VCaP (cell line): ENCODE measurements around the gene PDGFD.

Experiments
- H3K27ac ChIP-seq: fragments of 450-650 bp; 2 replicates; pipeline ENCODE4 v1.5.1; 2017
- TF ChIP-seq, protein P1 (sequence below): fragments of 450-650 bp; conservative IDR thresholded peaks from 2 replicates; pipeline ENCODE4 v1.5.1; 2017; ENCODE audit warnings: mild to moderate bottlenecking, moderate library complexity

The PDGFD gene

DNA sequence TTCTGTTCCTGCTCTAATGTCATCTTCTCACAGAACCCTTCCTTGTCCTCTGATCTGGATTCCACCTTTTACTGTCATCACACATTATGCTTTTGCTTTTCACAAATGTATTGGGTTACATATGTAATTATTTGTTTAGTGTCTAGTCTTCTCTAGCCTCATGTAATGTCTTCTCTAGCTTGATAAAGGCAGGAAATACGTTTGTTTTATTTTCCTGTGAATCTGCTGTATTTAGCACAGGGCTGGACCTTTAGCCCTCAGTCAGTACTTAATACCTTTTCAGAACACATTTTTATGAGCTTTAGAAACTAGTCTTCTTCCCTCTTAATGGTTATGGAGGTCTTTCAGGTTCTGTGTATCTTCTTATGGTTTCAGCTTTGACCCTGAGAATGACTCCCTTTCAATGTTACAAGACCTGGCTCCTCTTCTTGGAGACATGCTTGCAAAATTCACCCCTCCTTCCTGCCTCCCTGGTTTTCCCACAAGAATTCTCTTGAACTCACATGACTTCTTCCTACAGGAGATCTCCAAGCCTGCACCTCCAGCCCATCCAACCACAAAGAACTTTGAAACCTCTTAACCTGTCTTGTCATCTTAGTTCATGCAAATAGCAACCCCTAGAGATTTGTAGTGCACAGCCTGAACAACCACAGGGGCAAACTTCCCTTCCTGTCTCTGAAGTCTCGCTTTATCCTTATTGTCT, 260.2 kb downstream of the PDGFD start:
- TF ChIP-seq, protein P1, sequence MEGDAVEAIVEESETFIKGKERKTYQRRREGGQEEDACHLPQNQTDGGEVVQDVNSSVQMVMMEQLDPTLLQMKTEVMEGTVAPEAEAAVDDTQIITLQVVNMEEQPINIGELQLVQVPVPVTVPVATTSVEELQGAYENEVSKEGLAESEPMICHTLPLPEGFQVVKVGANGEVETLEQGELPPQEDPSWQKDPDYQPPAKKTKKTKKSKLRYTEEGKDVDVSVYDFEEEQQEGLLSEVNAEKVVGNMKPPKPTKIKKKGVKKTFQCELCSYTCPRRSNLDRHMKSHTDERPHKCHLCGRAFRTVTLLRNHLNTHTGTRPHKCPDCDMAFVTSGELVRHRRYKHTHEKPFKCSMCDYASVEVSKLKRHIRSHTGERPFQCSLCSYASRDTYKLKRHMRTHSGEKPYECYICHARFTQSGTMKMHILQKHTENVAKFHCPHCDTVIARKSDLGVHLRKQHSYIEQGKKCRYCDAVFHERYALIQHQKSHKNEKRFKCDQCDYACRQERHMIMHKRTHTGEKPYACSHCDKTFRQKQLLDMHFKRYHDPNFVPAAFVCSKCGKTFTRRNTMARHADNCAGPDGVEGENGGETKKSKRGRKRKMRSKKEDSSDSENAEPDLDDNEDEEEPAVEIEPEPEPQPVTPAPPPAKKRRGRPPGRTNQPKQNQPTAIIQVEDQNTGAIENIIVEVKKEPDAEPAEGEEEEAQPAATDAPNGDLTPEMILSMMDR: no peak
- no peak overlapping the region for H3K27ac ChIP-seq

DNA sequence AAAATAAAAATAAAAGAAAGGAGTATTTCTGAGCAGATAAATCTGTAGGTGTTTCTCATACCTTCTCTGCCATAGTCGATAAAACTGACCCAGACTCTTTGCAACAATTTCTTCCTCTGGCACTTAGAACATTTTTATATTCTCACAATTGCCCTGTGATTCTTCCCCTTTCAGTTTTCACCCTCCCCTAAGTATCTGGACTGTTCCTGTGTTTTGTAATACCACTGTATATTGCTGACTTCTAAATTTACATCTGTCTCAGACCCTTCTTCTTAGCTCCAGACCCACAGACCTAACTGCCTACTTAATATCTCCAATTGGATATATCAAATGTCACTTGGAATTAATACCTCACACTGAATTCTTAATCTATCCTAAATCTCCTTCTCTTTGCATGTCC, 261.0 kb downstream of the PDGFD start:
- TF ChIP-seq, protein P1: no peak
- no peak overlapping the region for H3K27ac ChIP-seq

DNA sequence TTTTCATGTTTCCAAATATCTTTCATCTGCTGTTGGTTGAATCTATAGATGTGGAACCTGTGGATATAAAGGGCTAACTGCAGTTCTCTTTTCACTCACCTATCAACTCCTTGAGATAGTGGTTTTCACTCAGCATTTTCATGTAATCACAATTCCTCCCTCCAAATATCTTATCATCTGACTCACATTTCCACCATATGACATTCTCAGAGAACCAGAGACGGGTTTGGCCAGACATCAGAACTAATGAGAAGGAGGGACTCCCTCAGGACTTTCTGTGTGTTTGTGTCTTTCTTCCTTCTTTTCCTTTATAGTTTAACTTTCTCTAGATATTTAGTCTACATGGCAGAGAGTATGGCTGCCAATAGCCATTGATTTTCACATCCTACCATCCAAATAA, 262.3 kb downstream of the PDGFD start:
- TF ChIP-seq, protein P1: no peak

DNA sequence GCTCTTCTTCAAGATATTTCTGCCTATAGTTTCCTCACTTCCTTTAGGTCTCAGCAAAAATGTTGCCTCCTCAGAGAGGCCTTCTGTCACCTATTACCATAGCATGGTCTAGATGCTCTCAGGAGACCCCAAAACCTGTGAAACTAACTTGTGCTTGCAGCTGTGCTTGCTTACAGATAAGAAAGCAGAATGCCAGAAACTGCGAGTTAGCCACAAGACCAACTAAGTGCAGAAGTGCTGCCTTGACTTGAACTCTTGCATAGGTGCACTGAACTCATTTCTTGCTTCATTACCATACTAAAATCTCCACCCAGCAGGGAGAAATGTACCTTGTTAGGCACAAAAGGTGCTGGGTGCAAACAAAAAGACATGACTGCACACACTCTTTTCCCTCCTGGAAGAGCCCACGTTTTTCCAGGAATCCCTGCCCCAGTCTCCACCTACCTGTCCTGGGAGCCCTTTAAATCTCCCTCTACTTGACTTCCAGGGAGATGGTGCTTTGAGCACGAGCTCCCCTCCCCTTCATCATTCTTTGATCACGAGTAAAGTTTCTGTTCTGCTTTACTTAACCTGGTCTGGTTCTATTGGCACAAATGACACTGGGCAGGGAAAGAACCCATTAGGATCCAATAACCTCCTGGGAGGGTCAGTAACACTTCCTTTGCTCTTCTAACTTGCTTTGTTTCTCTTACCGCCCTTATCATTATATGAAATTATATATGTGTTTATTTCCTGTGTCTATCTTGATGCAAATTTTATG, 265.2 kb downstream of the PDGFD start:
- TF ChIP-seq, protein P1: no peak
- no peak overlapping the region for H3K27ac ChIP-seq

More for the DNA sequence above, 262.3 kb downstream of the PDGFD start:
- H3K27ac ChIP-seq: no peak overlapping the region

DNA sequence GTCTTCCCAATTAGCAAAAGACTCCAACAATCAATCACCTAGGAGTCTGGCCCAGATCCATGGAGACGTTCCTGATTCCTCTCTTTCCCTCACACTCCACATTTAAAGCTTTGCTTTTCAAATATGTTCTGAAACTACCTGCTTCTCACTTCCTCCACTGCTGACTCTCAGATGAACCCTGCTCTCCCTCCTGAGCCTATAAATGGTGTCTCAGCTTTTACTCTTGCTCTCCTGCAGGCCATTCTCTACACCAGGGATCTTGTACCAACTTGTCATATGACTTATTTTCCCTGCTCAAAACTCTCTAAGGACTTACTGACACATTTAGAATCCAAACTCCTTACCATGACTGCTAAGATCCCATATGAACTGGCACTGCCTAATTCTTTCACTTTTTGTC, 265.9 kb downstream of the PDGFD start:
- TF ChIP-seq, protein P1: no peak
- H3K27ac ChIP-seq: no peak overlapping the region

DNA sequence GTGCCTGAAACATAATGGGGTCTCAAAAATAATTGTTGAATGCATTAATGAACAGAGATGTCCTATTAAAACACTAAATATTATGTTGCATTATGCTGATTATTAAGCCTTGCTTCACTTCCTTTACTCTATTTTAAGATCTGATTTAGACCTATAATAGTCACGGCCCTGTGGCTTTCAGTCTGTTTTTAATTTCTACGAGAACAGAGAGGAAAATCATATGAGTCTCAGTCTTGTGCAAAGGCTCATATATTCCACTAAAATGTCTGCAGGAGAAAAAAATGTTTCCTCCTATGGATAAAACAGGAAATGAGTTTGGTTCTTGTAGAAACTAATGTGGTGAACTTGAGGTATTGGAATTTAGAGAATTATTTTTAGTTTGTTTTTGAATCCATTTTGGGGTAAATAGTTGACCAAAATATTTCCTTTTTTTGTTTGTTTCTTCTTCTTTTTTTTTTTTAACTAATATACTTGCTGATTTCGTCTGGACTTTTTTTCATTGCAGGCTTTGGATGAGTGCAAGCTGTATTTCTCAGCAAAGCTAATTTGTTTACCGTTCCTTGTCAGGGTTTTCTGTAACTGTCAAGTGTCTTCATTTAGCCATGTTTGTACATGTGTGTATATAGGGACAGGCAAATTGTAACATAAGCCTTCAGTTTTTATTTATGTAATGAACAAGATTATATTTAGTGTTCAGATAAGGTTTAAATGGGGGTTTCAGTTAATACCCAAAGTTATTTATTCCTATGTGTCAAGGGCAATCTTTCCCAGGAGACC, 266.6 kb downstream of the PDGFD start:
- TF ChIP-seq, protein P1: no peak
- H3K27ac ChIP-seq: no peak overlapping the region

DNA sequence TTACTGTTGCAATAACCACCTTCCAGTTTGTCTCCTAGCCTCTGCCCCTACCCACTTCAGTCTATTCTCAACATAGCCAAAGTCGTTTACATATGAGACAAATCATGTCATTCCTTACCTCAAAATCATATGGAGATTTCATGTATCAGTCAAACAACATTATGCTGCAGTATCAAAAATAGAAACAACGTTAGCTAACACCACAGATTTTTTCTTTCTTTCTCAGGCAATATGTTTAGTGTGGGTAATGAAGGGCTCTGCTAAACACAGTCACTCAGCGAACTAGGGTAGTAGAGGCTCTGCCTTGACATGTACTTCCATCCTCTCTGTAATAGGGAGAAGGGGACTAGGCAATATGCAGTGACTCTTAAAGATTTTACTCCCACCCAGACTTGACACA, 268.8 kb downstream of the PDGFD start:
- TF ChIP-seq, protein P1: no peak
- H3K27ac ChIP-seq: no peak overlapping the region
